OCI-LY3 (cell line): ENCODE data around the gene EXOC3L1.

Source experiments
- H2AFZ ChIP-seq: fragments of 200-600, 300-600 bp; shearing (Covaris generic); 2 replicates; pipeline ENCODE4 v1.6.0; 2014; ENCODE audit warnings: antibody characterized with exemption, low read depth, low read length
- H3K27ac ChIP-seq: fragments of 200-600, 300-600 bp; sonication (generic); 2 replicates; pipeline ENCODE4 v1.5.1; 2014; ENCODE audit warnings: mild to moderate bottlenecking, low read length, moderate library complexity, mixed read lengths
- H3K27me3 ChIP-seq: fragments of 200-600, 300-600 bp; sonication (generic); 2 replicates; pipeline ENCODE4 v1.6.1; 2014; ENCODE audit warnings: low read depth, low read length, mixed read lengths
- H3K36me3 ChIP-seq: fragments of 200-600, 300-600 bp; sonication (generic); replicated peaks from 2 replicates; pipeline ENCODE3; 2014; ENCODE audit warnings: low read depth, low read length, mixed read lengths
- H3K4me1 ChIP-seq: fragments of 300-600, 200-600 bp; sonication (generic); 2 replicates; pipeline ENCODE4 v1.6.1; 2014; ENCODE audit warnings: low read length, mixed read lengths
- H3K4me2 ChIP-seq: fragments of 200-600, 300-600 bp; sonication (generic); 2 replicates; pipeline ENCODE4 v1.6.1; 2014; ENCODE audit warnings: low read length, mixed read lengths
- H3K4me3 ChIP-seq: fragments of 300-600, 200-600 bp; sonication (generic); 2 replicates; pipeline ENCODE4 v1.5.1; 2014; ENCODE audit warnings: antibody characterized with exemption, mild to moderate bottlenecking, low read length, moderate library complexity
- H3K79me2 ChIP-seq: fragments of 300-600, 200-600 bp; shearing (Covaris generic); 2 replicates; pipeline ENCODE4 v1.6.1; 2014; ENCODE audit warnings: mild to moderate bottlenecking, low read length, mixed read lengths
- H3K9ac ChIP-seq: fragments of 300-600, 200-600 bp; shearing (Covaris generic); 2 replicates; pipeline ENCODE4 v1.6.0; 2014; ENCODE audit warnings: mild to moderate bottlenecking, low read length, moderate library complexity
- H3K9me3 ChIP-seq: fragments of 200-600, 300-600 bp; shearing (Covaris generic); 2 replicates; pipeline ENCODE4 v1.6.1; 2014; ENCODE audit warnings: low read length, mixed read lengths; ENCODE audit not compliant: insufficient read depth
- H4K20me1 ChIP-seq: fragments of 200-600, 300-600 bp; sonication (generic); 2 replicates; pipeline ENCODE4 v1.6.1; 2016; ENCODE audit warnings: low read length, mixed read lengths; ENCODE audit not compliant: insufficient read depth
- CTCF ChIP-seq: fragments of 200-600, 300-600 bp; sonication (generic); IDR thresholded peaks from 2 replicates; pipeline ENCODE4 v1.5.1; 2014; ENCODE audit warnings: antibody characterized with exemption, low read length, low read depth
- EZH2phosphoT487 ChIP-seq: fragments of 200-600 bp; shearing (Covaris generic); IDR thresholded peaks from 2 replicates; pipeline ENCODE4 v1.6.1; 2018; ENCODE audit warnings: antibody characterized with exemption, mixed run types, low read depth

The EXOC3L1 gene

DNA sequence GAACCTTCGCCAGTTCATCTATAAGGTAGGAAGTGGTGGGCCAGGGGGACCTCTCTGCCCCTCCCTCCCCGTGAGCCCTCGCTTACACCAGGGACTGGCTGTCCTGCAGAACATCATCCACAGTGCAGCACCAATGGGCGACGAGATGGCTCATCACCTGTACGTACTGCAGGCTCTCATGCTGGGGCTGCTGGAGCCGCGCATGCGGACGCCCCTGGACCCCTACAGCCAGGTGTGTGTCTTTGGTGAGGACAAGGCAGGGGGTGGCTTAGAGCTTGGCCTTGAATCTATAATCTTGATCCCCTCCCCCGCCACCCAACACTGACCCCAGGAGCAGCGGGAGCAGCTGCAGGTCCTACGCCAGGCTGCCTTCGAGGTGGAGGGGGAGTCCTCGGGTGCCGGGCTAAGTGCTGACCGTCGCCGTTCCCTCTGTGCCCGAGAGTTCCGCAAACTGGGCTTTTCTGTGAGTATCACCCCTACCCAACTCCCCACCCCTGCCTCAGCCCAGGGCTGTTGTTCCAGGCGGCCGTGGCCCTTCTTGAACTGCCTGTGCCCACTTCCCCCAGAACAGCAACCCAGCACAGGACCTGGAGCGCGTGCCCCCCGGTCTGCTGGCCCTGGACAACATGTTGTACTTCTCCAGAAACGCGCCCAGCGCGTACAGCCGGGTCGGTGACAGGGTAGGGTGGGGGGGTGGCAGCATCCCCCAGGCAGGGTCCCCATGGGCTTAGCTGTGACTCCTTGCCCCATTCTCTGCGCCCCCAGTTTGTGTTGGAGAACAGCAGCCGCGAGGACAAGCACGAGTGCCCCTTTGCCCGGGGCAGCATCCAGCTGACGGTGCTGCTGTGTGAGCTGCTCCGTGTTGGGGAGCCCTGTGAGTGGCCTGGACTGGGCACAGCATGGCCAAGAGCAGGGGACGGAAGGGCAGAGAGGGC, 11.7 kb upstream of the EXOC3L1 start:
- Histone ChIP-seq H3K27ac (no peak overlapping the region), H3K4me3 (no peak overlapping the region), H3K4me2 (no peak overlapping the region), H3K9me3 (no peaks in the 10 kb centered on the region), H3K79me2 (no peaks in the 10 kb centered on the region), H3K9ac (no peak overlapping the region), H3K4me1 (no peaks in the 10 kb centered on the region), H3K27me3 (no peaks in the 10 kb centered on the region), H4K20me1 (0 out of 2 replicates have a peak, but pooled peaks cover 3% of the 10 kb centered on the region), H2AFZ (no peak overlapping the region), H3K36me3 (peaks cover 40% of the 10 kb centered on the region)
- TF ChIP-seq CTCF (no peak), EZH2phosphoT487 (no peak)

GRCh38 chr16:67200491-67200890, 10.6 kb upstream of the EXOC3L1 start:
- no peaks in the 10 kb centered on the region for H3K9me3 ChIP-seq
- H3K4me2 ChIP-seq = no peak overlapping the region
- H3K27ac ChIP-seq = no peak overlapping the region
- no peak overlapping the region for H3K9ac ChIP-seq
- no peaks in the 10 kb centered on the region for H3K27me3 ChIP-seq
- peaks cover 52% of the 10 kb centered on the region for H3K36me3 ChIP-seq
- no peak overlapping the region for H3K4me3 ChIP-seq
- H2AFZ ChIP-seq = no peak overlapping the region
- no peaks in the 10 kb centered on the region for H4K20me1 ChIP-seq
- no peaks in the 10 kb centered on the region for H3K79me2 ChIP-seq
- TF ChIP-seq CTCF (no peak), EZH2phosphoT487 (no peak)
- no peaks in the 10 kb centered on the region for H3K4me1 ChIP-seq

GRCh38 chr16:67199808-67200198, 9.9 kb upstream of the EXOC3L1 start:
- H3K9me3 ChIP-seq = no peaks in the 10 kb centered on the region
- H3K36me3 ChIP-seq = peaks cover 55% of the 10 kb centered on the region
- H3K27me3 ChIP-seq = no peaks in the 10 kb centered on the region
- no peaks in the 10 kb centered on the region for H4K20me1 ChIP-seq
- TF ChIP-seq CTCF = no peak
- no peak for TF ChIP-seq EZH2phosphoT487
- 0 out of 2 replicates have a peak, but pooled peaks cover under 1% of the 10 kb centered on the region for H3K79me2 ChIP-seq
- H3K9ac ChIP-seq = no peak overlapping the region
- no peak overlapping the region for H2AFZ ChIP-seq
- no peak overlapping the region for H3K4me3 ChIP-seq
- no peak overlapping the region for H3K4me2 ChIP-seq
- no peak overlapping the region for H3K27ac ChIP-seq
- H3K4me1 ChIP-seq = no peaks in the 10 kb centered on the region

DNA sequence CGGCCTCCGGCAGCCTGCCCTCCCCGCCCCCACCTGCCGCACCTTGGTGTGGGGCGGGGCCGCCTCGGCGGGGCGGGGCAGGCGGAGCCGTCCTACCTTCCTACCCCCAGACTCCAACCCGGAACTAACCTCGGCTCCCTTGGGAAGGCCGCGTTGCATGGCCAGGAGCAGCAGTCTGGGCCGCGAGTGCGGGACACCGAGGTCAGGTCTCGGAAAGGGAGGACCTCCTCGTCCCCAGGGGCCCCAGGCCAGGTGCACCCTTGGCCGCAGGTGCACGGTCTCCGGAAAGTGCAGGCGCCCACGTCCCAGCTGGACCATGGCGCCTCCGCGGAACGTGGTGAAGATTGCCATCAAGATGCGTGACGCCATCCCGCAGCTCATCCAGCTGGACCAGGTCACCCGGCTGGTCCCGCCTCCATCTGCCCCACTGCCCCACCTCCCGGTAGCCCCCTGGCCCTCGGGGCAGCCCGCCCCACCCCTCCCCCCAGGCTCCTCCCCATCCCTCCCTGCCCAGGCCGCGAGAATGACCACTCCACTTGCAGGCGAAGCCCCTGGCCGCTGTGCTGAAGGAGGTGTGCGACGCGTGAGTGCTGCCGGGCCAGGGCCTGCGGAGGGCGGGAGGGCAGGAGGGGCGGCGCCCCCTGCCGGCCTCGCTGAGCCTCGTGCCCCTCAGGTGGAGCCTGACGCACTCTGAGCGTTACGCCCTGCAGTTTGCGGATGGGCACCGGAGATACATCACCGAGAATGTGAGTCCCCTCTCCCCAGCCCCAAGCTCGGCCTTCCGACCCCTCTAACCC, 9.3 kb upstream of the EXOC3L1 start, which contains the start of gene ELMO3:
ELMO3 (plus strand) TSS at position 121 of the 797 bp plus-strand sequence; CDS start at position 317, 196 bp downstream.
- Histone ChIP-seq H2AFZ (no peak within 1 kb of the TSS), H3K9ac (no peak within 1 kb of the TSS), H3K4me2 (no peak within 1 kb of the TSS)

More for the DNA sequence above, 9.3 kb upstream of the EXOC3L1 start, which contains the start of gene ELMO3:
- H3K4me3 ChIP-seq = no peak within 1 kb of the TSS
- peaks cover 6% of the 10 kb centered on the region for H3K79me2 ChIP-seq
- H3K27ac ChIP-seq = no peak within 1 kb of the TSS
- H3K4me1 ChIP-seq = no peaks in the 10 kb centered on the region
- peaks cover 58% of the 10 kb centered on the region for H3K36me3 ChIP-seq
- TF ChIP-seq EZH2phosphoT487 = no peak
- TF ChIP-seq CTCF = no peak
- no peaks in the 10 kb centered on the region for H3K27me3 ChIP-seq
- H4K20me1 ChIP-seq = no peaks in the 10 kb centered on the region
- H3K9me3 ChIP-seq = no peaks in the 10 kb centered on the region
